Neural cell (in vitro differentiated cells): ENCODE results near the gene FOXO3. TPM values are rescaled to one million over a fixed set of nuclear protein-coding genes. Genes with fewer than 3 reads are reported as not detected.

Experiments used
- H2AFZ ChIP-seq: fragments of 200-600, 300-800 bp; sonication (generic), shearing (Covaris generic); 2 replicates; pipeline ENCODE4 v1.6.0; 2014; ENCODE audit warnings: low read depth, mild to moderate bottlenecking, antibody characterized with exemption, low read length, moderate library complexity
- H3F3A ChIP-seq: fragments of 200-600 bp; shearing (Covaris generic); 2 replicates; pipeline ENCODE4 v1.6.1; 2016; ENCODE audit warnings: mild to moderate bottlenecking, moderate library complexity, mixed read lengths, antibody characterized with exemption, low read length; ENCODE audit not compliant: insufficient read depth, poor library complexity, severe bottlenecking
- H3K27ac ChIP-seq: fragments of 200-600, 300-800 bp; sonication (generic), shearing (Covaris generic); 2 replicates; pipeline ENCODE4 v1.5.1; 2014; ENCODE audit warnings: mild to moderate bottlenecking, low read length, moderate library complexity
- H3K27me3 ChIP-seq: fragments of 300-800, 200-600 bp; sonication (generic), shearing (Covaris generic); 2 replicates; pipeline ENCODE4 v1.6.0; 2014; ENCODE audit warnings: mild to moderate bottlenecking, low read depth, low read length, moderate library complexity; ENCODE audit not compliant: insufficient read depth
- H3K36me3 ChIP-seq: fragments of 300-800, 200-600 bp; sonication (generic), shearing (Covaris generic); 2 replicates; pipeline ENCODE4 v1.5.1; 2014; ENCODE audit warnings: mild to moderate bottlenecking, antibody characterized with exemption, low read length, moderate library complexity; ENCODE audit not compliant: insufficient read depth
- H3K4me2 ChIP-seq: fragments of 300-800, 200-600 bp; sonication (generic), shearing (Covaris generic); 2 replicates; pipeline ENCODE4 v1.6.0; 2014; ENCODE audit warnings: mild to moderate bottlenecking, low read length
- H3K4me3 ChIP-seq: fragments of 300-800, 200-600 bp; sonication (generic), shearing (Covaris generic); 2 replicates; pipeline ENCODE4 v1.5.1; 2014; ENCODE audit warnings: mild to moderate bottlenecking, low read length, moderate library complexity
- H3K79me2 ChIP-seq: fragments of 200-600 bp; shearing (Covaris generic); replicated peaks from 2 replicates; pipeline ENCODE4 v1.6.0; 2014; ENCODE audit warnings: mild to moderate bottlenecking, low read length, moderate library complexity; ENCODE audit not compliant: insufficient read depth
- H3K9ac ChIP-seq: fragments of 300-800, 200-600 bp; sonication (generic), shearing (Covaris generic); 2 replicates; pipeline ENCODE4 v1.6.1; 2016; ENCODE audit warnings: mild to moderate bottlenecking, low read length, mixed read lengths
- H3K9me2 ChIP-seq: fragments of 200-600 bp; shearing (Covaris generic); 2 replicates; pipeline ENCODE4 v1.6.1; 2016; ENCODE audit warnings: mild to moderate bottlenecking, low read length, mixed read lengths; ENCODE audit not compliant: insufficient read depth
- H3K9me3 ChIP-seq: fragments of 200-600, 300-800 bp; sonication (generic), shearing (Covaris generic); 2 replicates; pipeline ENCODE4 v1.6.1; 2016; ENCODE audit warnings: mild to moderate bottlenecking, mixed run types, low read length, moderate library complexity, mixed read lengths
- H4K20me1 ChIP-seq: fragments of 200-600 bp; shearing (Covaris generic); 2 replicates; pipeline ENCODE4 v1.6.1; 2016; ENCODE audit warnings: mild to moderate bottlenecking, mixed run types; ENCODE audit not compliant: insufficient read depth
- CTCF ChIP-seq: fragments of 450-650 bp; IDR thresholded peaks from 2 replicates; pipeline ENCODE4 v1.5.1; 2014; ENCODE audit warnings: antibody characterized with exemption, mild to moderate bottlenecking, moderate library complexity; ENCODE audit not compliant: poor library complexity, severe bottlenecking
- EP300 ChIP-seq: fragments of 450-650 bp; conservative IDR thresholded peaks from 2 replicates; pipeline ENCODE4 v1.6.1; 2014; ENCODE audit warnings: antibody characterized with exemption, mild to moderate bottlenecking, moderate library complexity; ENCODE audit not compliant: poor library complexity, severe bottlenecking
- EZH2 ChIP-seq: fragments of 200-600, 300-800 bp; shearing (Covaris generic), sonication (generic); IDR thresholded peaks from 2 replicates; pipeline ENCODE4 v1.6.1; 2014; ENCODE audit warnings: antibody characterized with exemption, low read length, borderline replicate concordance, mild to moderate bottlenecking; ENCODE audit not compliant: insufficient read depth, poor library complexity, severe bottlenecking
- MXI1 ChIP-seq: fragments of 450-650 bp; conservative IDR thresholded peaks from 2 replicates; pipeline ENCODE4 v1.6.1; 2014; ENCODE audit warnings: antibody characterized with exemption, mild to moderate bottlenecking; ENCODE audit not compliant: poor library complexity, severe bottlenecking
- POLR2AphosphoS5 ChIP-seq: IDR thresholded peaks from 2 replicates; pipeline ENCODE4 v1.6.1; 2012
- RAD21 ChIP-seq: fragments of 450-650 bp; conservative IDR thresholded peaks from 2 replicates; pipeline ENCODE4 v1.6.1; 2014; ENCODE audit warnings: antibody characterized with exemption, mild to moderate bottlenecking, moderate library complexity
- REST ChIP-seq: IDR thresholded peaks from 2 replicates; pipeline ENCODE4 v1.6.1; 2012; ENCODE audit warnings: borderline replicate concordance
- SMC3 ChIP-seq: fragments of 450-650 bp; conservative IDR thresholded peaks from 2 replicates; pipeline ENCODE4 v1.6.1; 2014; ENCODE audit warnings: antibody characterized with exemption, mild to moderate bottlenecking, moderate library complexity; ENCODE audit not compliant: poor library complexity
- TAF1 ChIP-seq: IDR thresholded peaks from 2 replicates; pipeline ENCODE4 v1.6.1; 2012; ENCODE audit warnings: low read depth
- polyA plus RNA-seq: library from polyadenylated mRNA; depleted of rRNA; stranded (reverse); fragments of >200 nt; gene quantifications from 2 replicates; pipeline ENCODE4 v1.2.3, GENCODE V29; 2014

Gene FOXO3
- polyA plus RNA-seq, 1 donor from 2014 or later, result 21.3 TPM

GRCh38 chr6:108652375-108652774 lies 91.7 kb downstream of the FOXO3 start:
- TF ChIP-seq REST (no peak), EZH2 (no peak), EP300 (no peak), MXI1 (no peak), SMC3 (no peak)
- H2AFZ ChIP-seq, result no peak overlapping the region
- no peak overlapping the region for H3K4me3 ChIP-seq
- no peaks in the 10 kb centered on the region for H3K36me3 ChIP-seq
- H3K9me2 ChIP-seq, result no peaks in the 10 kb centered on the region
- H3K27me3 ChIP-seq, result no peaks in the 10 kb centered on the region
- H3K9ac ChIP-seq, result no peak overlapping the region
- no peak overlapping the region for H3K27ac ChIP-seq
- H4K20me1 ChIP-seq, result no peaks in the 10 kb centered on the region
- no peaks in the 10 kb centered on the region for H3K9me3 ChIP-seq
- no peaks in the 10 kb centered on the region for H3K79me2 ChIP-seq
- H3K4me2 ChIP-seq, result no peak overlapping the region
- no peaks in the 10 kb centered on the region for H3F3A ChIP-seq

- Histone ChIP-seq H3K4me2 (no peak overlapping the region), H3K9me3 (no peaks in the 10 kb centered on the region), H3K27me3 (no peaks in the 10 kb centered on the region), H3K9ac (no peak overlapping the region), H3K36me3 (no peaks in the 10 kb centered on the region), H3K4me3 (no peak overlapping the region), H3K9me2 (no peaks in the 10 kb centered on the region), H4K20me1 (no peaks in the 10 kb centered on the region), H3K27ac (no peak overlapping the region), H3K79me2 (no peaks in the 10 kb centered on the region), H2AFZ (no peak overlapping the region), H3F3A (no peaks in the 10 kb centered on the region)
- TF ChIP-seq RAD21 (no peak), REST (no peak), EZH2 (no peak), EP300 (no peak), POLR2AphosphoS5 (no peak), SMC3 (no peak), MXI1 (no peak), TAF1 (no peak), CTCF (no peak)
Observed at GRCh38 chr6:108653949-108654348, 93.2 kb downstream of the FOXO3 start.
